ENCODE measurements around the gene CHRM4.

CHRM4 gene

GRCh38 chr11:46391578-46392420 lies at the start of gene CHRM4:
CHRM4 (minus strand) TSS chr11:46391776; CDS start chr11:46386557, 5,219 bp downstream.
- DNase-seq, result no peak

- no peak for DNase-seq
Observed at GRCh38 chr11:46438211-46438610, 46.6 kb upstream of the CHRM4 start.

GRCh38 chr11:46437122-46437689 lies 45.6 kb upstream of the CHRM4 start:
- DNase-seq, result no peak

- no peak for DNase-seq
Observed at GRCh38 chr11:46436113-46436512, 44.5 kb upstream of the CHRM4 start.

- DNase-seq, result no peak
Observed at GRCh38 chr11:46435679-46436078, 44.1 kb upstream of the CHRM4 start.

GRCh38 chr11:46431211-46431610 lies 39.6 kb upstream of the CHRM4 start:
- no peak for DNase-seq

GRCh38 chr11:46429717-46430116 lies 38.1 kb upstream of the CHRM4 start:
- no peak for DNase-seq

- DNase-seq, result no peak
Observed at GRCh38 chr11:46427364-46427763, 35.8 kb upstream of the CHRM4 start.

GRCh38 chr11:46426233-46426991 lies 34.8 kb upstream of the CHRM4 start:
- no peak for DNase-seq

- no peak for DNase-seq
Observed at GRCh38 chr11:46422588-46422987, 31.0 kb upstream of the CHRM4 start.

- DNase-seq, result no peak
Observed at GRCh38 chr11:46421257-46421880, 29.8 kb upstream of the CHRM4 start.

- no peak for DNase-seq
Observed at GRCh38 chr11:46420513-46420912, 28.9 kb upstream of the CHRM4 start.

- no peak for DNase-seq
Observed at GRCh38 chr11:46418751-46419150, 27.2 kb upstream of the CHRM4 start.

- no peak for DNase-seq
Observed at GRCh38 chr11:46417711-46418110, 26.1 kb upstream of the CHRM4 start.

- no peak for DNase-seq
Observed at GRCh38 chr11:46414879-46415278, 23.3 kb upstream of the CHRM4 start.

GRCh38 chr11:46414466-46414796 lies 22.9 kb upstream of the CHRM4 start:
- no peak for DNase-seq

GRCh38 chr11:46413760-46414465 lies 22.3 kb upstream of the CHRM4 start:
- no peak for DNase-seq

- no peak for DNase-seq
Observed at GRCh38 chr11:46410021-46410420, 18.4 kb upstream of the CHRM4 start.

GRCh38 chr11:46408407-46408986 lies 16.9 kb upstream of the CHRM4 start:
- DNase-seq, result no peak

GRCh38 chr11:46407635-46408034 lies 16.1 kb upstream of the CHRM4 start:
- DNase-seq, result no peak

GRCh38 chr11:46404476-46405017 lies 13.0 kb upstream of the CHRM4 start:
- no peak for DNase-seq

Data from CD4-positive, alpha-beta T cell treated with Interleukin-1 beta for 1 hour (primary cell).